CD4-positive, alpha-beta T cell treated with Interleukin-12 subunit alpha and Interleukin-12 subunit beta, for 1 hour (primary cell): Measurements from ENCODE around the gene PRKCG.

Experiments
- DNase-seq: peaks from one replicate; pipeline ENCODE4 v3.0.0-alpha.2; 2020

Gene PRKCG

GRCh38 chr19:53873773-53874605, 8.0 kb upstream of the PRKCG start:
- peak; percentile 52 for DNase-seq

GRCh38 chr19:53874606-53874990, 7.4 kb upstream of the PRKCG start:
- peak; percentile 54 for DNase-seq

GRCh38 chr19:53875602-53876325, 6.2 kb upstream of the PRKCG start:
- DNase-seq, result peak; percentile 37

GRCh38 chr19:53876651-53877224, 5.3 kb upstream of the PRKCG start:
- DNase-seq, result peak; percentile 52

GRCh38 chr19:53877361-53877766, 4.6 kb upstream of the PRKCG start:
- DNase-seq, result peak; percentile 83

- DNase-seq, result peak; percentile 45
These were observed 3.2 kb upstream of the PRKCG start for GRCh38 chr19:53878776-53879139.

- DNase-seq, result peak; percentile 88
These were observed 2.6 kb upstream of the PRKCG start for GRCh38 chr19:53879140-53880081.

- DNase-seq, result no peak
These were observed 1.1 kb upstream of the PRKCG start for GRCh38 chr19:53880711-53881481.

- no peak for DNase-seq
These were observed 524 bp downstream of the PRKCG start for GRCh38 chr19:53882391-53883050.

GRCh38 chr19:53883231-53883661, 1.2 kb downstream of the PRKCG start:
- peak; percentile 58 for DNase-seq

- DNase-seq, result no peak
These were observed 1.7 kb downstream of the PRKCG start for GRCh38 chr19:53883741-53884140.

- no peak for DNase-seq
These were observed 2.3 kb downstream of the PRKCG start for GRCh38 chr19:53884256-53884655.

GRCh38 chr19:53885036-53885435, 3.0 kb downstream of the PRKCG start:
- no peak for DNase-seq

- DNase-seq, result no peak
These were observed 10.4 kb downstream of the PRKCG start for GRCh38 chr19:53892301-53892980.

- no peak for DNase-seq
These were observed 11.0 kb downstream of the PRKCG start for GRCh38 chr19:53892981-53893325.

GRCh38 chr19:53894707-53895106, 12.7 kb downstream of the PRKCG start:
- no peak for DNase-seq

GRCh38 chr19:53896682-53897081, 14.7 kb downstream of the PRKCG start:
- DNase-seq, result no peak

GRCh38 chr19:53897459-53897858, 15.5 kb downstream of the PRKCG start:
- DNase-seq, result no peak

- DNase-seq, result no peak
These were observed 16.2 kb downstream of the PRKCG start for GRCh38 chr19:53898166-53898565.

- no peak for DNase-seq
These were observed 16.8 kb downstream of the PRKCG start for GRCh38 chr19:53898636-53899341.
